Mucosa of descending colon (tissue), 3 donors: Measurements from ENCODE around the gene MRPL36. TPM values are rescaled to one million over a fixed set of nuclear protein-coding genes. Genes with fewer than 3 reads are reported as not detected.

ENCODE experiments used
- ATAC-seq: fragments of 200-7000 bp; cut with Tn5 transposase; one replicate; pipeline ENCODE4 v1.9.1; 2020; ENCODE audit warnings: mild to moderate bottlenecking, moderate library complexity
- DNase-seq, 3 donors: peaks; one replicate each; pipeline ENCODE4 v3.0.0-alpha.2; 2020
- H3K36me3 ChIP-seq: fragments of 200-600 bp; one replicate; pipeline ENCODE4 v1.8.0; 2021; ENCODE audit warnings: low read depth, mild to moderate bottlenecking
- H3K4me1 ChIP-seq: fragments of 200-600 bp; one replicate; pipeline ENCODE4 v1.8.0; 2021; ENCODE audit warnings: low read depth, mild to moderate bottlenecking
- H3K4me3 ChIP-seq: fragments of 200-600 bp; one replicate; pipeline ENCODE4 v1.8.0; 2021; ENCODE audit warnings: mild to moderate bottlenecking
- H3K9me3 ChIP-seq: fragments of 200-600 bp; one replicate; pipeline ENCODE4 v1.8.0; 2021; ENCODE audit warnings: mild to moderate bottlenecking
- CTCF ChIP-seq: fragments of 200-600 bp; IDR thresholded peaks from one replicate; pipeline ENCODE4 v1.8.0; 2022; ENCODE audit warnings: antibody characterized with exemption, mild to moderate bottlenecking
- intact Hi-C, 2 donors: fragments of 100-400 bp; cut with DNase I in 1 of 2; cut with micrococcal nuclease in 1 of 2; formaldehyde crosslinking; loops; one replicate each; pipeline versions ENCODE4 v1.11.0 to v1.11.1; 2022; cut with DNase I, micrococcal nuclease
- total RNA-seq, 3 donors: library from RNA; stranded (reverse); fragmentation: NEBNext Ultra II Directional in 2 of 3; extraction: Animal tissue kit (Norgen Biotek cat#: 25700) in 2 of 3; gene quantifications; one replicate each; pipeline versions ENCODE4 v1.2.1 to v1.2.4, GENCODE V29; 2021 to 2023
- donor health status: DM: no; HTN: no; CAD: no; lungs with moderate emphysema.
- donor health status: DM: no; HTN: no; CAD: no.
- donor health status: DM: no; HTN: yes; CAD: no.

The MRPL36 gene
- total RNA-seq, 3 donors from 2014 or later = 26.3 to 41.4 (median 28.6) TPM

- ATAC-seq (no peak), DNase-seq (no peak)
- no peak overlapping the region for H3K4me3 ChIP-seq
- no peaks in the 10 kb centered on the region for H3K4me1 ChIP-seq
- no peaks in the 10 kb centered on the region for H3K36me3 ChIP-seq
- intact Hi-C loops = no loop called here
- no peaks in the 10 kb centered on the region for H3K9me3 ChIP-seq
- TF ChIP-seq CTCF = no peak
These were observed 38.2 kb downstream of the MRPL36 start for GRCh38 chr5:1761453-1761755.

DNA sequence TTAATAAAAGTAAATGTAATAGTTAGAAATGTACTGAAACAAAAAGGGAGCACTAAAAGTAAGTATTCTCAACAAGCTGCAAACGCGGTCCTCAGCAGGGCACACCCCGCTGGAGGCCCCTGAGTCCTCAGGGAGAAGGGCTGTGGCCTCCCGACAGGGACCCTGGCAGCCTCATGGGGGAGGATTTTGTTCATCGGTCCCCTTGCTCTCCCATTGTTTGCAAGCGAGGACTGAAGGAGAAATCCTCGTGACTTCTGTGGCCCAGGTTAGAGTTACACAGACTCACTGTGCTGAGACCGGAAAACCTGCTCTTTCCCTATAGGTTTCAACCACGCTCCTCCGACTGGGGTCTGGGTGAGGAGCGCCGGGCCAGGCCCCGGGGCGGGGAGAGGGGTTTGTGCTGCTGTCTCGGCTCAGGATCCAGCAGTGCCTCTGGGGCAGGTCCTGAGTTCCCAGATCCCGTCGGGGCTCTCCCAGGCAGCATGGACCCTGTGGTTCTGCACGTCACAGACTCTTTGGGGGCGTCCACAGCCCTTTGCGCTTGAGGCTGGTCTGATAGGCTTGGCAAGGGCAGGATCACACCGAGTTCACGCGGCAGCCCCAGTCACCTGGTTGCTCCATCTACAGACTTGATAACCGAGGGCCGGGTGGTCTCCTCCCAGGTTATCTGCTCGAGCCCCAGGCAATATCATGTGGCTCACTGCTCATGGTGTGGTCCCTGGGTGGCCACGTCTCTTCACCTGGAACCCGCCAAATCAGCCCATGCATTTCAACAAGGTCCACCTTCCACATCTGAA, 38.8 kb downstream of the MRPL36 start:
- H3K4me1 ChIP-seq = no peaks in the 10 kb centered on the region
- DNase-seq (no peak), ATAC-seq (no peak)
- intact Hi-C loops = no loop called here
- TF ChIP-seq CTCF = no peak
- no peaks in the 10 kb centered on the region for H3K36me3 ChIP-seq
- no peak overlapping the region for H3K4me3 ChIP-seq
- no peaks in the 10 kb centered on the region for H3K9me3 ChIP-seq

DNA sequence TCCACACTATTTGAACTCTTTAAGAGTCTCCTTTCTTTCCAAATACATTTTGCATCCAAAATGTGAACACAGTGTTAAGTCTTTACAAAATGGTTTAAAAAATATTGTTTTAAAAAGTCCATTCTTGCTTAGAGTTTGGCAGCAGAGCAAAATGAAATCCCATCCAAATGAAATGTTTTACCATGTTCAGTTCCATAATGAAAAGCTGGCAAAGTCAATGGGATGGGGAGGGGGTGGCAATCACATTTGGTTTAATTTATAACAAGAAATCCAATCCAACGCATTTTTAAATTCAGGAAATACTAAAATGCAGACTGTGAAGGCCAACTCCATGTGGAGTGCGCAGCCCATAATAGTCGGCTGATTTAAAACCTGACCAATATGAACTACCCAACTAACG, 39.4 kb downstream of the MRPL36 start:
- Histone ChIP-seq H3K36me3 (no peaks in the 10 kb centered on the region), H3K9me3 (no peaks in the 10 kb centered on the region), H3K4me1 (no peaks in the 10 kb centered on the region), H3K4me3 (no peak overlapping the region)
- DNase-seq (no peak), ATAC-seq (no peak)
- no peak for TF ChIP-seq CTCF
- intact Hi-C loops = no loop called here

DNA sequence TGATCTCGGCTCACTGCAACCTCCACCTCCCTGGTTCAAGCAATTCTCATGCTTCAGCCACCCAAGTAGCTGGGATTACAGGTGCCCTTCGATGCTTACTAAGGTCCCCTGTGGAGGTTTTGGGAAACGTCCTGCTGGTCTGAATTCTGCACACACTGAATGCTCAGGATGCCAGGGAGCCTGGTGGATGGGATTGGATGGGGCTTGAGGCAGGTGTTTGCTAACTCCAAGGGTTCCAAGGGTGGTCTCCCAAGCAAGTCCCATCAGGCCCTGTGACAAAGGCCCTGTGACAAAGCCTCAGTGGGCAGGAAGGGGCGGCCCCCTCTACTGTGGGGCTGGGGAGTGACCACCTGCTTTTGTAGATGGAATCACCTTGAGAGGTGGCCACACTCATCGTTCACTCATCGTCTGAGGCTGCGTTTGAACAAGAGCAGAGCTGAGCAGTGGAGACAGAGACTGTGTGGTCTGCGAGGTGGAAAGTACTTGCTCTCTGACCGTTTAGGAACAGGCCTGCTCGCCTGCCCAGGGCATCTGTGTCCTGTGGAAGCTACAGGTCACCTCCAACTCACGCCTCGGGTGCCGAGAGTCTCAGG, 40.2 kb downstream of the MRPL36 start:
- intact Hi-C loops = no loop called here
- H3K36me3 ChIP-seq = no peaks in the 10 kb centered on the region
- ATAC-seq = no peak
- no peak for DNase-seq
- no peaks in the 10 kb centered on the region for H3K9me3 ChIP-seq
- no peaks in the 10 kb centered on the region for H3K4me1 ChIP-seq
- no peak overlapping the region for H3K4me3 ChIP-seq
- TF ChIP-seq CTCF = no peak

- Histone ChIP-seq H3K4me1 (no peaks in the 10 kb centered on the region), H3K4me3 (no peak overlapping the region), H3K9me3 (no peaks in the 10 kb centered on the region), H3K36me3 (no peaks in the 10 kb centered on the region)
- intact Hi-C loops = no loop called here
- no peak for ATAC-seq
- no peak for TF ChIP-seq CTCF
- DNase-seq = no peak
These were observed 41.1 kb downstream of the MRPL36 start for GRCh38 chr5:1758574-1758973.
